Panc1 (cell line): Measurements from ENCODE around the gene DRC3. TPM values are rescaled to one million over a fixed set of nuclear protein-coding genes. Genes with fewer than 3 reads are reported as not detected.
A peak's percentile ranks its signal among the peaks of the same experiment; 100 is the strongest.

Experiments used
- ATAC-seq: fragments of 200-7000 bp; cut with Tn5 transposase; 2 replicates; pipeline ENCODE4 v1.9.1; 2020; ENCODE audit warnings: mild to moderate bottlenecking, moderate library complexity
- BruUV-seq: library from RNA; stranded (reverse); fragments of 400-500 nt; replicated peaks from 2 replicates; lab custom pipeline; 2021; lab: Mats Ljungman, UMichigan
- CTCF ChIA-PET: fragments of 300-600 bp; sonication (Branson Sonifier 250); formaldehyde crosslinking; loops from one replicate; lab custom pipeline; 2022; ENCODE audit warnings: antibody characterized with exemption; lab: Charles Lee
- POLR2A ChIA-PET: fragments of 300-600 bp; sonication (Branson Sonifier 250); formaldehyde crosslinking; loops from one replicate; lab custom pipeline; 2022; ENCODE audit warnings: antibody characterized with exemption; lab: Charles Lee
- DNase-seq: peaks from one replicate; pipeline ENCODE4 v3.0.0-alpha.2; 2010; ENCODE audit warnings: low read depth, low spot score
- H3K27ac ChIP-seq: 2 replicates; pipeline ENCODE4 v1.5.1; 2011; ENCODE audit warnings: mild to moderate bottlenecking, low read length, inconsistent platforms
- H3K27me3 ChIP-seq: fragments of 200-500 bp; sonication (Bioruptor generic); 2 replicates; pipeline ENCODE4 v1.6.0; 2014; ENCODE audit warnings: low read length, inconsistent platforms; ENCODE audit not compliant: control insufficient read depth, insufficient read depth
- H3K36me3 ChIP-seq: fragments of 200-500 bp; sonication (Bioruptor generic); 2 replicates; pipeline ENCODE4 v1.5.1; 2014; ENCODE audit warnings: inconsistent platforms, mild to moderate bottlenecking, low read length, moderate library complexity; ENCODE audit not compliant: control insufficient read depth, insufficient read depth
- H3K4me1 ChIP-seq: 2 replicates; pipeline ENCODE4 v1.5.1; 2011; ENCODE audit warnings: inconsistent platforms, mild to moderate bottlenecking, low read length, moderate library complexity; ENCODE audit not compliant: control insufficient read depth, insufficient read depth
- H3K4me3 ChIP-seq, 2 experiments: 2 replicates each; pipeline ENCODE4 v1.5.1; 2011 to 2012; ENCODE audit warnings: low read depth in 2 of 2, low read length in 2 of 2, mild to moderate bottlenecking in 2 of 2, inconsistent platforms in 1 of 2, moderate library complexity in 1 of 2
- H3K9me3 ChIP-seq: fragments of 200-500 bp; sonication (Bioruptor generic); 2 replicates; pipeline ENCODE4 v1.5.1; 2014; ENCODE audit warnings: low read depth, mild to moderate bottlenecking, inconsistent platforms, low read length, moderate library complexity; ENCODE audit not compliant: control insufficient read depth, insufficient read depth
- POLR2AphosphoS5 ChIP-seq: IDR thresholded peaks from 2 replicates; pipeline ENCODE4 v1.6.1; 2012; ENCODE audit warnings: mild to moderate bottlenecking, low read depth, low read length, moderate library complexity
- SIN3A ChIP-seq: IDR thresholded peaks from 2 replicates; pipeline ENCODE4 v1.6.1; 2012; ENCODE audit warnings: low read depth, mild to moderate bottlenecking, low read length, moderate library complexity, borderline replicate concordance; ENCODE audit not compliant: insufficient read depth
- TCF7L2 ChIP-seq: IDR thresholded peaks from 2 replicates; pipeline ENCODE4 v1.6.1; 2011; ENCODE audit warnings: mild to moderate bottlenecking, low read depth, low read length, inconsistent platforms
- in situ Hi-C: cut with HindIII; loops from 2 replicates; pipeline ENCODE4 v1.10.0; 2016; ENCODE audit warnings: low sequenced_read_pairs, low pct_unique_long_range_greater_than_20kb
- intact Hi-C: fragments of 100-400 bp; cut with micrococcal nuclease; formaldehyde crosslinking; loops from one replicate; pipeline ENCODE4 v1.10.0; 2022; ENCODE audit not compliant: unreplicated experiment
- total RNA-seq: library from RNA; stranded (reverse); gene quantifications from one replicate; pipeline ENCODE4 v1.2.1, GENCODE V29; 2021; ENCODE audit not compliant: unreplicated experiment
- TF ChIP-seq, protein P1 (sequence below), 2 experiments: IDR thresholded peaks; 2 replicates each; pipeline ENCODE4 v1.6.1; 2011 to 2012; ENCODE audit warnings: low read depth in 2 of 2, control low read depth in 1 of 2, low read length in 1 of 2, mild to moderate bottlenecking in 1 of 2, moderate library complexity in 1 of 2; ENCODE audit not compliant: insufficient read depth in 1 of 2
- TF ChIP-seq, protein P2 (sequence below): fragments of 450-650 bp; IDR thresholded peaks from 2 replicates; pipeline ENCODE4 v1.5.1; 2017; ENCODE audit warnings: mild to moderate bottlenecking

The DRC3 gene
- total RNA-seq, 1 experiment from 2014 or later = 3.6 TPM

- Histone ChIP-seq H3K36me3 (no peaks in the 10 kb centered on the region), H3K9me3 (no peaks in the 10 kb centered on the region), H3K4me3 (no peak overlapping the region), H3K4me1 (no peaks in the 10 kb centered on the region), H3K27me3 (no peaks in the 10 kb centered on the region), H3K27ac (no peak overlapping the region)
- POLR2A ChIA-PET = no interaction called here
- intact Hi-C loops = no loop called here
- CTCF ChIA-PET = interaction anchor here (0.9 kb wide), 1 partner anchor 33 kb away, joined by 4 read pairs; the partner anchor contains the start of gene TOM1L2
- ATAC-seq (peak; percentile 79), DNase-seq (no peak)
- no peak for TF ChIP-seq TCF7L2
- TF ChIP-seq, protein P1, sequence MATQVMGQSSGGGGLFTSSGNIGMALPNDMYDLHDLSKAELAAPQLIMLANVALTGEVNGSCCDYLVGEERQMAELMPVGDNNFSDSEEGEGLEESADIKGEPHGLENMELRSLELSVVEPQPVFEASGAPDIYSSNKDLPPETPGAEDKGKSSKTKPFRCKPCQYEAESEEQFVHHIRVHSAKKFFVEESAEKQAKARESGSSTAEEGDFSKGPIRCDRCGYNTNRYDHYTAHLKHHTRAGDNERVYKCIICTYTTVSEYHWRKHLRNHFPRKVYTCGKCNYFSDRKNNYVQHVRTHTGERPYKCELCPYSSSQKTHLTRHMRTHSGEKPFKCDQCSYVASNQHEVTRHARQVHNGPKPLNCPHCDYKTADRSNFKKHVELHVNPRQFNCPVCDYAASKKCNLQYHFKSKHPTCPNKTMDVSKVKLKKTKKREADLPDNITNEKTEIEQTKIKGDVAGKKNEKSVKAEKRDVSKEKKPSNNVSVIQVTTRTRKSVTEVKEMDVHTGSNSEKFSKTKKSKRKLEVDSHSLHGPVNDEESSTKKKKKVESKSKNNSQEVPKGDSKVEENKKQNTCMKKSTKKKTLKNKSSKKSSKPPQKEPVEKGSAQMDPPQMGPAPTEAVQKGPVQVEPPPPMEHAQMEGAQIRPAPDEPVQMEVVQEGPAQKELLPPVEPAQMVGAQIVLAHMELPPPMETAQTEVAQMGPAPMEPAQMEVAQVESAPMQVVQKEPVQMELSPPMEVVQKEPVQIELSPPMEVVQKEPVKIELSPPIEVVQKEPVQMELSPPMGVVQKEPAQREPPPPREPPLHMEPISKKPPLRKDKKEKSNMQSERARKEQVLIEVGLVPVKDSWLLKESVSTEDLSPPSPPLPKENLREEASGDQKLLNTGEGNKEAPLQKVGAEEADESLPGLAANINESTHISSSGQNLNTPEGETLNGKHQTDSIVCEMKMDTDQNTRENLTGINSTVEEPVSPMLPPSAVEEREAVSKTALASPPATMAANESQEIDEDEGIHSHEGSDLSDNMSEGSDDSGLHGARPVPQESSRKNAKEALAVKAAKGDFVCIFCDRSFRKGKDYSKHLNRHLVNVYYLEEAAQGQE (IDR thresholded peaks at IDR 0.05; ENCODE audit: insufficient read depth in 1 of 2, low read depth in 2 of 2, low read length in 1 of 2) = no peak
- no peak for TF ChIP-seq SIN3A
- in situ Hi-C loops = no loop called here
- no TSS peak for BruUV-seq
Observed at GRCh38 chr17:18004884-18005305, 32.2 kb downstream of the DRC3 start.

DNA sequence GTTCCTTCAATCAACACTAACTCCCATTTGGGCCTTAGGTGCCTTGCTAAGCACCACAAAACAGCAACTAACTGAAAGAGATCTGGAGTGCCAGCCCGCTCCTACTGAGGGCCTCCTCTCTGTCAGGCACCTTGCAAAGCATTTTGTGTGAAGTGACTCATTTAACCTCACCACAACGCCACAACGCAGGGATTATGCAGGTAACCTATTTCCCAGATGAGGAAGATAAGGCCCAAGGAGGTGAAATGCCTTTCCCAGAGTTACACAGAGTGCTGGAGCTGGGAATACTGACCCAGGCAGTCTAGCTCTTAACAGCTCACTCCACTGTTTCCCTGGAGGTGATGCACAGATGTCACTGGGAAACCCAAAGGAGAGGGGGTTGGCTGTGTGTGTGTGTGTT is 32.8 kb downstream of the DRC3 start:
- H3K9me3 ChIP-seq = no peaks in the 10 kb centered on the region
- no peaks in the 10 kb centered on the region for H3K27me3 ChIP-seq
- POLR2A ChIA-PET = no interaction called here
- intact Hi-C loops = no loop called here
- TF ChIP-seq, protein P2, sequence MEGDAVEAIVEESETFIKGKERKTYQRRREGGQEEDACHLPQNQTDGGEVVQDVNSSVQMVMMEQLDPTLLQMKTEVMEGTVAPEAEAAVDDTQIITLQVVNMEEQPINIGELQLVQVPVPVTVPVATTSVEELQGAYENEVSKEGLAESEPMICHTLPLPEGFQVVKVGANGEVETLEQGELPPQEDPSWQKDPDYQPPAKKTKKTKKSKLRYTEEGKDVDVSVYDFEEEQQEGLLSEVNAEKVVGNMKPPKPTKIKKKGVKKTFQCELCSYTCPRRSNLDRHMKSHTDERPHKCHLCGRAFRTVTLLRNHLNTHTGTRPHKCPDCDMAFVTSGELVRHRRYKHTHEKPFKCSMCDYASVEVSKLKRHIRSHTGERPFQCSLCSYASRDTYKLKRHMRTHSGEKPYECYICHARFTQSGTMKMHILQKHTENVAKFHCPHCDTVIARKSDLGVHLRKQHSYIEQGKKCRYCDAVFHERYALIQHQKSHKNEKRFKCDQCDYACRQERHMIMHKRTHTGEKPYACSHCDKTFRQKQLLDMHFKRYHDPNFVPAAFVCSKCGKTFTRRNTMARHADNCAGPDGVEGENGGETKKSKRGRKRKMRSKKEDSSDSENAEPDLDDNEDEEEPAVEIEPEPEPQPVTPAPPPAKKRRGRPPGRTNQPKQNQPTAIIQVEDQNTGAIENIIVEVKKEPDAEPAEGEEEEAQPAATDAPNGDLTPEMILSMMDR = no peak
- TF ChIP-seq, protein P1 (IDR thresholded peaks at IDR 0.05; ENCODE audit: insufficient read depth in 1 of 2, low read depth in 2 of 2, low read length in 1 of 2) = no peak
- no peak for TF ChIP-seq POLR2AphosphoS5
- TF ChIP-seq SIN3A = no peak
- TF ChIP-seq TCF7L2 = no peak
- no peaks in the 10 kb centered on the region for H3K36me3 ChIP-seq
- no peaks in the 10 kb centered on the region for H3K4me1 ChIP-seq
- no TSS peak for BruUV-seq
- no peak overlapping the region for H3K27ac ChIP-seq
- H3K4me3 ChIP-seq = no peak overlapping the region
- no peak for DNase-seq
- no peak for ATAC-seq
- in situ Hi-C loops = no loop called here
- CTCF ChIA-PET = no interaction called here
